ENCODE measurements around the gene DNAJC5.

The DNAJC5 gene

GRCh38 chr20:63893999-63894357 is 948 bp upstream of the DNAJC5 start:
- no peaks in the 10 kb centered on the region for H3K27me3 ChIP-seq (ENCODE audit: control insufficient read depth in 2 of 2, insufficient read depth in 2 of 2, low read length in 2 of 2)
- peaks cover 13 to 19% of the 10 kb centered on the region in 2 donors for H3K4me1 ChIP-seq (ENCODE audit: control insufficient read depth in 2 of 2, insufficient read depth in 2 of 2, low read length in 2 of 2)
- H3K27ac ChIP-seq (ENCODE audit: low read depth in 2 of 2, low read length in 2 of 2) = peak overlapping the region in 1 of 2 donors; percentile 9
- no peak overlapping the region for H3K9ac ChIP-seq (ENCODE audit: low read depth in 1 of 2, low read length in 2 of 2)
- H3K9me3 ChIP-seq (ENCODE audit: control insufficient read depth in 2 of 2, low read length in 2 of 2) = no peaks in the 10 kb centered on the region
- peaks cover 25 to 39% of the 10 kb centered on the region in 2 donors for H3K36me3 ChIP-seq (ENCODE audit: control insufficient read depth in 2 of 2, insufficient read depth in 2 of 2, low read length in 2 of 2)
- H3K4me3 ChIP-seq (ENCODE audit: low read length in 2 of 2) = peak overlapping the region; percentile 61 to 76

- peaks cover 13 to 19% of the 10 kb centered on the region in 2 donors for H3K4me1 ChIP-seq (ENCODE audit: control insufficient read depth in 2 of 2, insufficient read depth in 2 of 2, low read length in 2 of 2)
- H3K9ac ChIP-seq (ENCODE audit: low read depth in 1 of 2, low read length in 2 of 2) = peak overlapping the region; percentile 71 to 79
- H3K27me3 ChIP-seq (ENCODE audit: control insufficient read depth in 2 of 2, insufficient read depth in 2 of 2, low read length in 2 of 2) = no peaks in the 10 kb centered on the region
- peak overlapping the region; percentile 83 to 85 for H3K27ac ChIP-seq (ENCODE audit: low read depth in 2 of 2, low read length in 2 of 2)
- peaks cover 13 to 25% of the 10 kb centered on the region in 2 donors for H3K36me3 ChIP-seq (ENCODE audit: control insufficient read depth in 2 of 2, insufficient read depth in 2 of 2, low read length in 2 of 2)
- peak overlapping the region; percentile 63 to 87 for H3K4me3 ChIP-seq (ENCODE audit: low read length in 2 of 2)
- no peaks in the 10 kb centered on the region for H3K9me3 ChIP-seq (ENCODE audit: control insufficient read depth in 2 of 2, low read length in 2 of 2)
Measured at GRCh38 chr20:63895202-63895951, 451 bp downstream of the DNAJC5 start.

GRCh38 chr20:63895952-63896263 is 982 bp downstream of the DNAJC5 start:
- Histone ChIP-seq H3K4me1 (ENCODE audit: control insufficient read depth in 2 of 2, insufficient read depth in 2 of 2, low read length in 2 of 2) (peaks cover 13 to 19% of the 10 kb centered on the region in 2 donors), H3K27ac (ENCODE audit: low read depth in 2 of 2, low read length in 2 of 2) (peak overlapping the region; percentile 83 to 85)

GRCh38 chr20:63896264-63897105 is 1.6 kb downstream of the DNAJC5 start:
- Histone ChIP-seq H3K9ac (ENCODE audit: low read depth in 1 of 2, low read length in 2 of 2) (peak overlapping the region; percentile 71 to 79), H3K4me3 (ENCODE audit: low read length in 2 of 2) (peak overlapping the region; percentile 63 to 87), H3K4me1 (ENCODE audit: control insufficient read depth in 2 of 2, insufficient read depth in 2 of 2, low read length in 2 of 2) (peaks cover 13 to 19% of the 10 kb centered on the region in 2 donors), H3K27ac (ENCODE audit: low read depth in 2 of 2, low read length in 2 of 2) (peak overlapping the region; percentile 83 to 85), H3K36me3 (ENCODE audit: control insufficient read depth in 2 of 2, insufficient read depth in 2 of 2, low read length in 2 of 2) (peaks cover 4 to 15% of the 10 kb centered on the region in 2 donors), H3K9me3 (ENCODE audit: control insufficient read depth in 2 of 2, low read length in 2 of 2) (no peaks in the 10 kb centered on the region), H3K27me3 (ENCODE audit: control insufficient read depth in 2 of 2, insufficient read depth in 2 of 2, low read length in 2 of 2) (no peaks in the 10 kb centered on the region)

More at GRCh38 chr20:63895952-63896263, 982 bp downstream of the DNAJC5 start:
- H3K9ac ChIP-seq (ENCODE audit: low read depth in 1 of 2, low read length in 2 of 2) = peak overlapping the region; percentile 71 to 79
- no peaks in the 10 kb centered on the region for H3K9me3 ChIP-seq (ENCODE audit: control insufficient read depth in 2 of 2, low read length in 2 of 2)
- H3K27me3 ChIP-seq (ENCODE audit: control insufficient read depth in 2 of 2, insufficient read depth in 2 of 2, low read length in 2 of 2) = no peaks in the 10 kb centered on the region
- H3K36me3 ChIP-seq (ENCODE audit: control insufficient read depth in 2 of 2, insufficient read depth in 2 of 2, low read length in 2 of 2) = peaks cover 9 to 20% of the 10 kb centered on the region in 2 donors
- peak overlapping the region; percentile 63 to 87 for H3K4me3 ChIP-seq (ENCODE audit: low read length in 2 of 2)

GRCh38 chr20:63897978-63898561 is 3.1 kb downstream of the DNAJC5 start:
- H3K4me1 ChIP-seq (ENCODE audit: control insufficient read depth in 2 of 2, insufficient read depth in 2 of 2, low read length in 2 of 2) = peaks cover 15 to 21% of the 10 kb centered on the region in 2 donors
- H3K27me3 ChIP-seq (ENCODE audit: control insufficient read depth in 2 of 2, insufficient read depth in 2 of 2, low read length in 2 of 2) = no peaks in the 10 kb centered on the region
- H3K27ac ChIP-seq (ENCODE audit: low read depth in 2 of 2, low read length in 2 of 2) = no peak overlapping the region
- H3K9me3 ChIP-seq (ENCODE audit: control insufficient read depth in 2 of 2, low read length in 2 of 2) = no peaks in the 10 kb centered on the region
- peaks cover 0 to 12% of the 10 kb centered on the region in 2 donors for H3K36me3 ChIP-seq (ENCODE audit: control insufficient read depth in 2 of 2, insufficient read depth in 2 of 2, low read length in 2 of 2)
- no peak overlapping the region for H3K4me3 ChIP-seq (ENCODE audit: low read length in 2 of 2)
- no peak overlapping the region for H3K9ac ChIP-seq (ENCODE audit: low read depth in 1 of 2, low read length in 2 of 2)

GRCh38 chr20:63898882-63899558 is 4.1 kb downstream of the DNAJC5 start:
- no peak overlapping the region for H3K9ac ChIP-seq (ENCODE audit: low read depth in 1 of 2, low read length in 2 of 2)
- no peaks in the 10 kb centered on the region for H3K27me3 ChIP-seq (ENCODE audit: control insufficient read depth in 2 of 2, insufficient read depth in 2 of 2, low read length in 2 of 2)
- H3K27ac ChIP-seq (ENCODE audit: low read depth in 2 of 2, low read length in 2 of 2) = no peak overlapping the region
- H3K4me1 ChIP-seq (ENCODE audit: control insufficient read depth in 2 of 2, insufficient read depth in 2 of 2, low read length in 2 of 2) = peaks cover 16 to 25% of the 10 kb centered on the region in 2 donors
- peaks cover 0 to 12% of the 10 kb centered on the region in 2 donors for H3K36me3 ChIP-seq (ENCODE audit: control insufficient read depth in 2 of 2, insufficient read depth in 2 of 2, low read length in 2 of 2)
- no peaks in the 10 kb centered on the region for H3K9me3 ChIP-seq (ENCODE audit: control insufficient read depth in 2 of 2, low read length in 2 of 2)
- no peak overlapping the region for H3K4me3 ChIP-seq (ENCODE audit: low read length in 2 of 2)

GRCh38 chr20:63900413-63900812 is 5.5 kb downstream of the DNAJC5 start:
- Histone ChIP-seq H3K27me3 (ENCODE audit: control insufficient read depth in 2 of 2, insufficient read depth in 2 of 2, low read length in 2 of 2) (no peaks in the 10 kb centered on the region), H3K36me3 (ENCODE audit: control insufficient read depth in 2 of 2, insufficient read depth in 2 of 2, low read length in 2 of 2) (peaks cover 0 to 12% of the 10 kb centered on the region in 2 donors), H3K4me3 (ENCODE audit: low read length in 2 of 2) (no peak overlapping the region), H3K9me3 (ENCODE audit: control insufficient read depth in 2 of 2, low read length in 2 of 2) (no peaks in the 10 kb centered on the region), H3K4me1 (ENCODE audit: control insufficient read depth in 2 of 2, insufficient read depth in 2 of 2, low read length in 2 of 2) (peaks cover 16 to 30% of the 10 kb centered on the region in 2 donors), H3K9ac (ENCODE audit: low read depth in 1 of 2, low read length in 2 of 2) (no peak overlapping the region), H3K27ac (ENCODE audit: low read depth in 2 of 2, low read length in 2 of 2) (no peak overlapping the region)

- Histone ChIP-seq H3K36me3 (ENCODE audit: control insufficient read depth in 2 of 2, insufficient read depth in 2 of 2, low read length in 2 of 2) (peaks cover 0 to 3% of the 10 kb centered on the region in 2 donors), H3K4me3 (ENCODE audit: low read length in 2 of 2) (no peak overlapping the region), H3K27ac (ENCODE audit: low read depth in 2 of 2, low read length in 2 of 2) (no peak overlapping the region), H3K9me3 (ENCODE audit: control insufficient read depth in 2 of 2, low read length in 2 of 2) (no peaks in the 10 kb centered on the region), H3K4me1 (ENCODE audit: control insufficient read depth in 2 of 2, insufficient read depth in 2 of 2, low read length in 2 of 2) (peaks cover 16 to 23% of the 10 kb centered on the region in 2 donors), H3K27me3 (ENCODE audit: control insufficient read depth in 2 of 2, insufficient read depth in 2 of 2, low read length in 2 of 2) (no peaks in the 10 kb centered on the region), H3K9ac (ENCODE audit: low read depth in 1 of 2, low read length in 2 of 2) (no peak overlapping the region)
Measured at GRCh38 chr20:63903796-63904561, 9.1 kb downstream of the DNAJC5 start.

GRCh38 chr20:63908008-63908682 is 13.2 kb downstream of the DNAJC5 start:
- H3K9me3 ChIP-seq (ENCODE audit: control insufficient read depth in 2 of 2, low read length in 2 of 2) = no peaks in the 10 kb centered on the region
- H3K27ac ChIP-seq (ENCODE audit: low read depth in 2 of 2, low read length in 2 of 2) = peak overlapping the region; percentile 74 to 78
- H3K27me3 ChIP-seq (ENCODE audit: control insufficient read depth in 2 of 2, insufficient read depth in 2 of 2, low read length in 2 of 2) = no peaks in the 10 kb centered on the region
- H3K4me3 ChIP-seq (ENCODE audit: low read length in 2 of 2) = peak overlapping the region in 1 of 2 donors; percentile 2
- peaks cover 28 to 42% of the 10 kb centered on the region in 2 donors for H3K4me1 ChIP-seq (ENCODE audit: control insufficient read depth in 2 of 2, insufficient read depth in 2 of 2, low read length in 2 of 2)
- H3K36me3 ChIP-seq (ENCODE audit: control insufficient read depth in 2 of 2, insufficient read depth in 2 of 2, low read length in 2 of 2) = no peaks in the 10 kb centered on the region
- no peak overlapping the region for H3K9ac ChIP-seq (ENCODE audit: low read depth in 1 of 2, low read length in 2 of 2)

Measured in mucosa of rectum (tissue), 2 donors.